ENCODE data around the gene NBPF15.
A peak's percentile ranks its signal among the peaks of the same experiment; 100 is the strongest.
"Not testable (repeated sequence)": the region's sequence is repeated elsewhere in the genome, so short reads cannot be mapped to it uniquely, and the experiment has no call there.

Gene NBPF15, protein sequence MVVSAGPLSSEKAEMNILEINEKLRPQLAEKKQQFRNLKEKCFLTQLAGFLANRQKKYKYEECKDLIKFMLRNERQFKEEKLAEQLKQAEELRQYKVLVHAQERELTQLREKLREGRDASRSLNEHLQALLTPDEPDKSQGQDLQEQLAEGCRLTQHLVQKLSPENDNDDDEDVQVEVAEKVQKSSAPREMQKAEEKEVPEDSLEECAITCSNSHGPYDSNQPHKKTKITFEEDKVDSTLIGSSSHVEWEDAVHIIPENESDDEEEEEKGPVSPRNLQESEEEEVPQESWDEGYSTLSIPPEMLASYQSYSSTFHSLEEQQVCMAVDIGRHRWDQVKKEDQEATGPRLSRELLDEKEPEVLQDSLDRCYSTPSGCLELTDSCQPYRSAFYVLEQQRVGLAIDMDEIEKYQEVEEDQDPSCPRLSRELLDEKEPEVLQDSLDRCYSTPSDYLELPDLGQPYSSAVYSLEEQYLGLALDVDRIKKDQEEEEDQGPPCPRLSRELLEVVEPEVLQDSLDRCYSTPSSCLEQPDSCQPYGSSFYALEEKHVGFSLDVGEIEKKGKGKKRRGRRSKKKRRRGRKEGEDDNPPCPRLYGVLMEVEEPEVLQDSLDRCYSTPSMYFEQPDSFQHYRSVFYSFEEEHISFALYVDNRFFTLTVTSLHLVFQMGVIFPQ

DNA sequence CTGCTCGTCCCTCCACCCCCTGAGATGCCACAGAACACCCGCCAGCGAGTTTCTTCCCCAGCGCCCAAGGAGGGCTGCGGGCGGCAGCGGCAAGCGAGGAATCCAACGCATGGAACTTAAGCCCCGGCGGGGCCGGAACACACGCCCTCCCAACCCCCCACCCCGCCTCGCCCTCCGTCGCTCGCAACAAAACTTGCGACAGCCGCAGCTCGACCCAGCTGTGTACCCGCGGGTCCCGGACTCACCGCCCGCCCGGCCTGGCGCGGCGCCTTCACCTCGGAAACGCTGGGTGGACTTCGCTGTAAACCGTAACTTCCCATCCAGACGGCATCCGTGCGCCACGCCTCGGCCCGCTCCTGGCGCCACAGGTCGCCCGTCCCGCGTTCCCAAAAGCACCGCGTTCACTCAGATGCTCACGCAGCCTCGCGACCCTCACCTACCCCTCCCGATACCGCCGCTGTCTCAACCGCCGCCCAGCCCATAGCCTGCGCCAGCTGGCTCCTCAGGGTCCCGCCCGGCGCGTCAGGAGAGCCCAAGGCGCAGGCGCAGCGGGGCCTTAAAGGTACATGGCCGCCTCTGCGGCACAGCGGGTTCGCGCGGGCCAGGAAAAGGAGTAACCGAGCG lies at the start of gene NBPF15:
Gene NBPF15 (minus strand): TSS at position 534 of the 624 bp plus-strand sequence. CDS start 21,666 bp downstream, outside the sequence.
- peak; percentile 67 for DNase-seq

DNA sequence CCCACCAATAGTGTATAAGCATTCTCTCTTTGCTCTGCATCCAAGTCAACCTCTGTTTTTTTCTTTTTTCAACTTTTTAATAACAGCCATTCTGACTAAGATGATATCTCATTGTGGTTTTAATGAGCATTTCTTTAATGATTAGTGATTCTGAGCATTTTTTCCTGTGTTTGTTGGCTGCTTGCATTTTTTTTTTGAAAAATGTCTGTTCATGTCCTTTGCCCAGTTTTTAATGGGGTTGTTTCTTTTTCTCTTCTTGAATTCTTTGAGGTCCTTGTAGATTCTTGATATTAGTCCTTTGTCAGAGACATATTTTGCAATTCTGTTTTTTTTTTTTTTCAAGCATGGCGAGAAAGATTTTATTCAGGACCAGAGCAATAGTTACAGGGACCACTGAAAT lies 35.0 kb upstream of the NBPF15 start:
- not testable (repeated sequence) for DNase-seq

DNA sequence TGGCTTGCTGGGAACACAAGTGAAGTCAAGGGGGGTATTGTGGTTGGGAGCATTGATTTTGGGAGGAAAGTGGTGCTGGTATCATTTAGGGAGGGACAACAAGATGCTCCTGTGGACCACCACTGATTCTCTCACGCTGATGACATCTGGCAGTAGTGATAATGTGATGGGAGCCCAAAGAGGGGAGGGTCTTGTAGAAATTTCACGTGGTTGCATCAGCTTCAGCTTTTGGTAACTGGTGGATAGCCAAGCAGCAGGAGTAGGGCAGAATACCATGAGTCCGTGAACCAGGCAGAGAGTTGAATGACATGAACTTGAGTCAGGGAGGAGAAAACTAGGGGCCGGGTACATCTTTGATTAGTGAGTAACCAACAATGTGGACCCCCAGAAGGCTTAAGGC lies 32.7 kb upstream of the NBPF15 start:
- DNase-seq, result not testable (repeated sequence)

DNA sequence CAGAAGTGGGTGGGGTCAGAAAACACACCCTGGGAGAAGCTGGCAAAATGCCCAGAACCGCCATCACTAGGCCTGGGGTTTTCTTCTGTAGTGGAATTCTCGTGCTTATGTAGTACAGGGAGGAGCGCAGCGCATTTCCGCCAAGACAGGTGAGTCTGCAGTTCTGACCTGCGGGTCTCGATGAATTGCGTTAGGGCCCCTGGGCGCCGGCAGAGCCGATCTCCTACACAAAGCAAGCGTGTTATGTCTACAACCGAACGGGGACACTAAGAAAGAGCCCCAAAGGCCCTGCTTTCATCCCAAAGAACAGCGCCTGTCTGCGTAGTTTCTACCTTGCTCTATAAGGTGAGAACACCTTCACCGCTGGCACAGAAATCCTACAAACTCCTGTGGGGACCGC lies 28.9 kb upstream of the NBPF15 start:
- DNase-seq, result peak; percentile 35

DNA sequence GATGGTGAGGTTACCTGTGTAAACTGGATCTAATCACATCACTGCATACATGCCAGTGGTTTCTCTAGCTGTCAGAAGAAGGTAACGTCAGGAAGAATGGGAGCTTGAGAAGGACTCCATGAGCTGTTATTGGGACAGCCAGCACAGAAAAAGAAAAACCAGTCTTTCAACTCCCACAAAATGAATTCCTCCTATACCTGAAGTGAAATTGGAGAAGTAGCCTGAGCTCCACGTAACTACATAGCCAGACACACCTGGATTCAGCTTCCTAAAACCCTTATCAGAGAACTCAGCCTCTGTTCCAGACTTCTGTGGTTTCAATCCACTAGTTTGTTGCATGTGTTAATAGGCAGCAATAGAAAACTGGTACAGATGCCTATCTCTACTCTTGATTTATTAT lies 25.5 kb upstream of the NBPF15 start:
- not testable (repeated sequence) for DNase-seq

DNA sequence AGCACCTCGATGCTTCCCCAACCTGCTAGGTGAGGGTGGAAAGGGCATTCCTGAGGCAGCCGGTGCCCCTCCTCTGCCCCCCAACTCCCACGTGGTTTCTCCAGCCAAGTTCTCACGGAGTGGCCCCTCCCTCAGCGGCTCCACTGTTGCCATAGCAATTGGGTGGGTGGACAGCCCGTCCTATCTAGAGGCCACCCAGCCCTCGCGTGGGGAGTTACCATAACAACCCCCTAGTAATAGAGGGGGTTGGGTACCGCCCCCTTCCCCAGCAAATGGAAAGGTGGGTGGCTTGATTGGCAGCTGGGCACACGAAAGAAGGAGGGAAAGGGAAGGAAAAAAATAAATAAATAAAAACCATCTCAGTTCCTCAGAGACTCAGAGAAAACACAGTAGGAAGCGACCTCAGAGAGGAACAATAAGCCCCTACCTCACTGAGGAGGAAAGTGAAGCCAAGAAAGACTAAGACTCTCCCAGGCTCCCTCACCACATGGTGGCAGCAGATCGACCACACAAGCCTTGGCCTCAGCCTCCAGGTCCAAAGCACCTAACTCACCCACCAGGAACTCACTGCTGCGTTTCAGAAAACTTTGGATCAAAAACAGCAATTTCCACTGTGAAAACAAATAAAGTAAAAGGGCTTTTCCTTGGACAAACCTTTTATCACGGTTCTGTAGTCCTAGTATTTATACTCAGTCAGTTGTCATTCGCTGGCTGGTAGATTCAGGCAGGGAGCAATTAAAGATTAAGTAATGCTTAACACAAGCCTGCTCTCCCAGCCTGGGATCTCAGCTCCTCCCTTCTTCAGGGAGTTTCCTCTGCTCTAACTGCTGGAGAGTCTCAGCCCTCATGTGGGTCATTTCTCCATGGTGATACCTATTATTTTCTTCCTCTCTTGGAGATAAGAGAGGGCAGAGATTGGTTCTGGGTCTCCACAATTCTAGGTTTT lies 23.9 kb upstream of the NBPF15 start:
- DNase-seq, result not testable (repeated sequence)

DNA sequence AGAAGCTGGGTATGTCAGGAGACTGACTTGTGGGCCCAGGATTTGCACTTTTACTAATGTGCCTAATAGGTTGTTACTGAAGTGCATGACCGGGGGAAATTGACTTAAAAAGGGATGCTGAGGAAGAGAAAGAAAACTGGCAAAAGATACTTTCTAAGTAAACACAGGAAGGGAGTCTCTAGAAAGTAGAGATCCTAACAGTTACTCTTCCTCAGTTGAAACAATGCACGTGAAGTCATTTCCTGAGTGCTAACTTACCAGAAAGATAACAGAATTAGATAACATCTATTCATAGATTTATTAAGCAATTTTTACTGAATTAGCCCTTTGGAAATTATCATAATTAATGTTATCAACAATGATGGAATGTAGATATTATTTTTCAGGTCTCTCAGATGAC lies 12.4 kb upstream of the NBPF15 start:
- not testable (repeated sequence) for DNase-seq

DNA sequence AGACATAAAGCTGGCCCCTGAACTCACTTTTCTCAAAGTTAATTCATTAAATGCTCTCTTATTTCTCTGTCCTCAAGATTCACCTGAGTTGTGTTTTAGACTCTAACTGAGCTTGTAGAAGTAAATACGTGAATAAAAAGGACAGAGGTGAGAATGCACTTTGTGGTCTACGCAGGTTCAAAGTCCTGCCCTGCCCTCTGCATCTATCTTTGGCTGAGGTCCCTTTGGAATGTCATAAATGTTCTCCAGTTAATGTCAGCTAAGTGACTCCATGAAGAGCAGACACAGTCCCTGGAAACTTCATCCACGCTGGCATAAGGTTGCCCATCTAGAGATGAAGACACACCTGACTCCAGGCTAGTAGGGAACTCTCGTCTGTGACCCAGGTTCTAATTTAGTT lies 10.0 kb upstream of the NBPF15 start:
- DNase-seq, result not testable (repeated sequence)

DNA sequence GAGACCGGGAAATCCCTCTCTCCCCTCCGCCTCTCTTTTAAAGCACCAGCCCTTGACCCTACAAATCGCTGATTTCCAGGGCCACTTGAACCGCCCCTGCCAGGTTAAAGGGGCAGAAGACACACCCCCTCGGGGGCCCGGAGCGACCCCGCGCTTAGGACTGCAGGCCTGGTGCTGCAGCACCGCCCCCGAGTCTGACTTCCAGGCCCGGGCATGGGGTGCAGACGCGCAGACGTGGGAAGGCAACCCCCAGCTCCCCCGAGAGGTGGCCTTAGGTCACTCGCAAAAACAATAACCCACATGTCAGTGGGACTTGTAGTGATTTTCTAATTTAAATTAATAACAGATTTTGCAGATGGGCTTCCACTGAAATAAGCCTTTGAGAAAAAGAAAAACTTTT lies 309 bp upstream of the NBPF15 start:
- not testable (repeated sequence) for DNase-seq

DNA sequence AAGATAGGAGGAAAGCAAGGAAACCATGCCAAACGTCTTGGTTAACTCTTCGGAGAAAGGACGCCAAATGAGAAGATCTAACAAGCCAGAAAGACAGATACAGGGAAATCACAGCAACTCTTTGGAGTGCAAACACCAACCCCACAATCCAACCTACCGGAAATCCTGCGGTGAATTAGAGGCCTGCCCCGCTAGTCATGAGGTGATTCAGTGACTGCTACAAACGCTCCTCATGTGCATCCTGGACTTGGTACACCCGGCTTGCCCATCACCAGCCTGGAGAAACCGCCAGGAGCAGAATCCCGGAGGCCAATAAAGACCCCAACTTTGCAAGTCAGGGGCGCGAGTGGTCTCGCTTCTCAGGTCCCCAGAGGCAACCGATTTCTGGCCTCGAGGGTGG lies 783 bp downstream of the NBPF15 start:
- DNase-seq, result not testable (repeated sequence)

DNA sequence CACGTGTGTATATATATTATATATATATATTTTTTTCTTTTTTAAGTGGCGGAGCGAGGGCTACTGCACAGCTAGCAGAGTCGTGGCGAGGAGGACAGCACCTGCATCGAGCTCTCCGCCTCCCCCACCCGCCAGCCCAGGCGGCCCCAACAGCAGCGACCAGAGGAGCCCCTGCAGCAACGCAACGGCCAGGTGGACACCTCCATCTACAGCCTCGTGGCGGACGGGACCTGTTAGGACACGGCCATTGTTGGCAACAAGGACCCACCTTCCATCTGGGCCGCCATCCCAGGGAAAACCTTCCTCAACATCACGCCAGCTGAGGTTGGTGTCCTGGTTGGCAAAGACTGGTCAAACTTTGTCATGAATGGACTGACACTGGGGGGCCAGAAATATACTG lies 19.1 kb downstream of the NBPF15 start:
- DNase-seq, result not testable (repeated sequence)

DNA sequence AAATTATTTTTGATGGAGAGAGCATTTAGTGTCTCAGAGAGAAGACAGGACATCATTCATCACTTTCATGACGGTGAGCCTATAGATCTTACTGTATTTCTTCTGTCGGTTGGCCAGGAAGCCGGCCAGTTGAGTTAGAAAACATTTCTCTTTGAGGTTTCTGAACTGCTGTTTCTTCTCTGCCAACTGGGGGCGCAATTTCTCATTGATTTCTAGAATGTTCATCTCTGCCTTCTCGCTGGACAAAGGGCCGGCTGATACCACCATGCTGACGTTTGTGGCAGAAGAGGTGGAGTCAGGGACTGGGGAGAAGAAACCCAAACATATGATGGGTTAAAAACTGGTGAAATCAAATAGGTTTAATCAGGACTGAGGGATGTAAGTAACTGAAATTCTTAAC lies 21.7 kb downstream of the NBPF15 start:
- DNase-seq, result not testable (repeated sequence)

DNA sequence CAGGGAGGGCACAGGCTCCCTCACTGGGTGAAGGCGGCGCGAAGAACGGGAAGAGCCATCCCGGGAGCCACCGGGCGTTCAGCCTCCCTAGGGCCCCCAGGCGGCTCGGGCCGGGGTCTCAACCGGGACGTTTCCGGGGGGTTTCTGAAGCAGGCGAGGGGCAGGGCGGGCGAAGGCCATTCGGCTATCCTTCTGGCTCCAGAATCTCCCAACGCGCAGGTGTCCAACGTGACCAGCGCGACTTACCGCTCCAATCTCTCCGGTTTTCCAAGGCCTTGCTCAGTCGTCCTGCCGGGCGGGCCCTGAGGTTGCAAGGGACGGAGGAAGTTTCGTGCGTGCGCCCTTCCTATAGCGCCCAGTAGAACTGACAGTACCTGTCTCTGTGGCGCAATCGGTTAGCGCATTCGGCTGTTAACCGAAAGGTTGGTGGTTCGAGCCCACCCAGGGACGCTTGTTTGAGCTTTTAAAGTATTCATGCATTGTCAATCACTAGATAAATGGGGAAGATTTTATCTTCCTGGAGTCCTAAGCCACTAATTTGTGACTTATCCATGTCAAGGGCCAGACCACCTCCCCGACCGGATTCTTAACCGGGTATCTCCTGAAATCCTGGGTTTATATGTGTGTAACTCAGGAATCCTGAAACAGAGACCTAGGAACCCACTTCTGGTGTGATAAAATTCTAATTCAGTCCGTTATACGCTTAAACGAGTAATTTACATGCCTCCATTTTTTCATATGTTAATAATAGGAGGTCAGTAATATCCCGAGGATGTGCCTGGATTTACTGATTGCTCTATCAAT lies 42.4 kb downstream of the NBPF15 start:
- DNase-seq, result peak; percentile 51

DNA sequence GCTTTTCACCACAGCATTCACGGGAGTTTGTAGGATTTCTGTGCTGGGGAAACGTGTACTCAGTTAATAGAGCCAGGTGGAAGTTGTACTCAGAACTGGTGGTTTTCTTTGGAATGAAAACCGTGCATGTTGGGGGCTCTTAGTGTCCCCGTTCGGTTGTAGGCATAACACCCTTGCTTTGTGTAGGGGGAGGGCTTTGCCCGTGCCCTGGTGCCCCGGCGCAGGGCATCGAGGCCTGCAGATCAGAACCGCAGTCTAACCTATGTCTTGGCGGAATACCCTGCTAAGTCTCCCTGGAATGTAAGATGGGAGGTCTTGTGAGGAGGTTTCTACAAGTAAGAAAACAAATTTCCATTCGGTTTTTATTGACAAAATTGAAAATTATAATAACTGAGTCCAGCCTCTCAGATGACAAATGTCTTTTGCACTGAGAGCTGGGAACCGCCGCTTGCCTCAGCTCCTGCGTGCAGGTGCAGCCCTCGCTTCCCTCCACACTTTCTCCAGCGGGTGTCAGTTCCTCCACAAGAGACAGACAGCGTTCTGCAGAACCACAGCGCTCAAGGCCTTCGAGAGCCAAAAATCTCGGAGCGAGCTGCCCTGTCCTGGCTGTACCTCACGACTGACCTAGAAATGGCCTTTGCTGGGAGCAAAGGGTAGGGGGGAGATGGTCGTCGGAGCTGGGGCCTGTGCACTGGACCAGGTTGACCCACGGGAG lies 47.9 kb downstream of the NBPF15 start:
- DNase-seq, result not testable (repeated sequence)

DNA sequence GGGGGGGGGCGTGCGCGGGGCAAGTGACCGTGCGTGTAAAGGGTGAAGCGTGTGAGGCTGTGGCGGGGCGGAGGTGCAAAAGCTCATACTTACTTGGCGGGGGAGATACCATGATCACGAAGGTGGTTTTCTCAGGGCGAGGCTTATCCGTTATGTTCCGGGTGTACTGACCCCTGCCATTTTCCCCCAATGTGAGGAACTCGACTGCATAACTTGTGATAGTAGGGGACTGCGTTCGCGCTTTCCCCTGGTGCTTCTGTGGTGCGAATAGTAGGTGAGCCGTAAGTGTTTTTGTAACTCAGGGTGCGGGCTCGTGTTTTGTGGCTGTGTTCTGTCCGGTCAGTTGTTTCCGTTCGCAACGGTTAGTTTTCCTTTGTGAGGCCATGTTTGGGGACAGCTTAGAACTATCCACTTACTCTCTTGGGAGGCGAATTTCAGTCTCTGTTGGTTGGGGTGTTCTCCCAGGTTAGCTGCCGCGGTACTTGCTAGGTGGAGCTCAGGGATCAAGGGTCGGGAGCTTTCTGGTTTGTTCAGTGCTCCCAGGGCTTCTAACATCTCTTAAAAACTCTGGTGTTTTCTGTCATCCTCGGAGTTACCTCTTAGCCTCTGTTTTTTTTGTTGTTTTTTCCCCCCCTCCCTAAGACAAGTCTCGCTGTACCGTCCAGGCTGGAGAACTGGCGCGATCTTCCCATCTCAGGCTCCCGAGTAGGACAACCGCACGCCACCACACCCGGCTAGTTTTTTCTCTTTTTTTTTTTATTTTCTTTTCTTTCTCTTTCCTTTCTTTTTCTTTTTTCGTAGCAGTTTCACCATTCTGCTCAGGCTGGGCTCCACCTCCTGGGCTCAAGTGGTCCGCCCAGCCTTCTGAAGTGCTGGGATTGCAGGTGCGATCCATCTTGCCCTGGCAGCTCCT lies 48.7 kb downstream of the NBPF15 start:
- peak; percentile 81 for DNase-seq

DNA sequence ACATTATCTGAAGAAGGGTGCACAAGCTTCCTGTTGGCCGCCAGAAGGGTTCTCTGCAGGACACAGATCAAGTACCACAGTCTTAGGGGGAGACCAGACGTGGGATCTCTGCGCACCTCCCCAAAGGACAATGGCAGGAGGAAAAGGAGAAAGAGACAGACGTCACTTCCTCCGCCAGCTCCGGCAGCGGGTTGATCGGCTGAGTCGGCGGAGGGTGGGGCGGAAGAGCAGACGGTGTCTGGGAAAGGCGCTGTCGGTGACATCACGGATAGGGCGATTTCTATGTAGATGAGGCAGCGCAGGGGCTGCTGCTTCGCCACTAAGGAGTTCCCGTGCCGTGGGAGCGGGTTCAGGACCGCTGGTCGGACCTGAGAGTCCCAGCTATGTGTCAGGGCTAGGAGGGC lies 49.4 kb downstream of the NBPF15 start:
- peak; percentile 74 for DNase-seq

DNA sequence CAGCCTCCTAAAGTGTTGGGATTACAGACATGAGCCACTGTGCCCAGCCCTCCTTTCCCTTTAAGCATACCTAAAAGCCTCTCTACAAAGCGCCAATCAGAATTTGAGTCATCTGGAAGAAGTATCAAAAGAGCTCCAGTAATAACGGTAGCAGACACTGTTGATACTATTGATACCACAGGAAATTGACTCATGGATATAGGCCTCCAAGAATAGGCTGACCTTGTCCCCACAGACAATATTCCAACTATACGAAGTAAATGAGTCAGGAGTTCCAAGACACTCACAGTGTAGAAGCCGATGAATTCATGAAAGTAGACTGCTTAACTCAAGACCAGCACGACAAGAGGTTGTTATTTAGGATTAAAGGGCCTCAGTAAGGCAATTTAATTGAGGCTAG lies 58.7 kb downstream of the NBPF15 start:
- not testable (repeated sequence) for DNase-seq

DNA sequence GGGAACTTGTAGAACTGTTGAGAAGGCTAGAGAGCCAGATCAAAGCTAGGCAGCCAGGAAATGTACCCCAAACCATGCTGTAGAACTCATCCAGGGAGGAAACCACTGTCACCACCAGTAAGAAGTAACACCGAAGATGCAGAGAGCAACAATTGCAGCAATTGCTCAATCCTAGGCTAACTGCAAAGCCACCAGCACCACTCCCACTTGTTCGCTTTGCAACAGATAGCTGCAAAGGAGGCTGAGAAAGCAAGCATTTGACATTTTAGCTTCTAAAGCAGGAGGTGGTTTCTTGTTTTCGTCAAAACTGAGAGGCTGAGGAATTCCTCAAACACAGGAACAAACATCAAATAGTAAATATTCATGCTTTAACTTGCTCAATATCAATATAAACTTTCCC lies 89.8 kb downstream of the NBPF15 start:
- DNase-seq, result not testable (repeated sequence)

Measured in CD4-positive, alpha-beta T cell treated with Interleukin-6 for 4 hours (primary cell).